ENCODE measurements around the gene CHST4.
"Not testable (repeated sequence)": the region's sequence is repeated elsewhere in the genome, so short reads cannot be mapped to it uniquely, and the experiment has no call there.

The CHST4 gene

GRCh38 chr16:71526111-71526631 lies at the start of gene CHST4:
Gene CHST4 (plus strand): TSS chr16:71526426. CDS start chr16:71536678, 10,252 bp downstream.
- no peak for DNase-seq (ENCODE audit: low read depth)

- no peak for DNase-seq (ENCODE audit: low read depth)
Observed at GRCh38 chr16:71476457-71477124, 49.6 kb upstream of the CHST4 start.

- DNase-seq (ENCODE audit: low read depth): no peak
Observed at GRCh38 chr16:71479420-71479819, 46.8 kb upstream of the CHST4 start.

DNA sequence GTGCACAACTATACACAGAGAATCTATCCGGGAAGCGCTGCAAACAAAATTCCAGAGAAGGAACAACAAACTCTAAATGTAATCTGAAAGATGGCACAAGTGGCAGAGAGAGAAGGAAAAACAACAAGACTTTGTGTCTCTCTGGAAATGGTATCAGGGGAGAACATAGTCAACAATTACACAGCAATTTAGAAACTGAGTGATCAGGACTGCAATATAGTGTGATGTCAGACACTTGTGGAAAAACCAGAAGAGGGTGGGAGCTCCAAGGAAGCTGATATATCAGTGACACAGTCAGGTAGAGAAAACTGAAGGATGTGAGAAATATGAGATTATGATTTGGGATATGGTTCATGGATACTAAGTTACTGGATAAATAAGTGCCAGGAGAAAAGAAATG lies 45.3 kb upstream of the CHST4 start:
- no peak for DNase-seq (ENCODE audit: low read depth)

DNA sequence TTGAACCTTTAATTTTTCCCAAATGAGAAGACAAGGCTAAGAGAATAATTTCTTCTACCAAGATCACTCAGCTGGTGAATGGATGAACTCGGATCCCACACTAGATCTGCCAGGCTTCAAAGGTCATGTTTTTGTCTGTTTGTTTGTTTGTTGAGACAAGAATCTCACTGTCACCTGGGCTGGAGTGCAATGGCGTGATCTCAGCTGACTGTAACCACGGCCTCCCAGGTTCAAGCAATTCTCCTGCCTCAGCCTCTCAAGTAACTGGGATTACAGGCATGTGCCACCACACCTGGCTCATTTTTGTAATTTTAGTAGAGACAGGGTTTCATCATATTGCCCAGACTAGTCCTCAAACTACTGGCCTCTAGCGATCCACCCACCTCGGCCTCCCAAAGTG lies 43.7 kb upstream of the CHST4 start:
- DNase-seq (ENCODE audit: low read depth): no peak

GRCh38 chr16:71484006-71484893 lies 42.0 kb upstream of the CHST4 start:
- DNase-seq (ENCODE audit: low read depth): peak; percentile 64

DNA sequence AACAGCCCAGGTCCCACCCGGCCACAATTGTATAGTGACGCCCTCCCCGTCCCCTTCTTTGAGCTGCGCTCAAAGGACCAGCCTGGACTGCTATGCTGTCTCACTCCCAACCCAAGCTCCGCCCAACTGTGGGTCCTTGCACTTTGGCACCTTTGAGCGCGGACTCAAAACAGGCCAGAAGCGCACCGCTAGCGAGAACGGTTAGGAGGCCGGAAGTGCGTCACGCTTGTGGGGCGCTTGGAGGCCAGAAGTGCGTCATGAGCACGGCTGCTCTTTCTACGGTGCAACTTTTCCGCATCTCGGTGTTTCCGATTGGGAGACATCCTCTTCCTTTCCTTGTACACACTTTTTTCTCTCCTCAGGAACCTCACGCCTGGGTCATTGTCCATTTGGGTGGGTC lies 37.1 kb upstream of the CHST4 start, which contains the start of gene ZNF19:
TSS of gene ZNF19 (minus strand) at position 203 of the 400 bp plus-strand sequence. CDS start 7,210 bp downstream, outside the sequence.
- DNase-seq (ENCODE audit: low read depth): no peak

DNA sequence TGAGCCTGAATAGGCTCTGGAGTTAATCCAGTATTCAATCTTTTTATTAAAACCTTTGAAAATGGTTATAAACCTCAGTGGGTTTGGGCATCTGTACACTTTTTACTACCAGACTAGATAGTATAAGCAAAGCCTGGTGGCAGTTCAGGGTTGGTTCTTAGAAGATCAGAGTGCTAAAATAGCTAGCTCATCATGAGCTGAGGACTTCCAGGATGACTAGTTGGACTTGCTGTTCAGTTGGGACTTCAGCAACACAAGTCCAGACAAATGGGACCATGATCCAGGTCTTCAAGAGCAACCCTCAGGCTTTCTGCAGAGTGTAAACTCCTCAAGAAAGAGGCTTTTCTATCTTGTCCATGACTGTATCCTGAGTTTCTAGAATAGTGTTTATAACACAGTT lies 35.9 kb upstream of the CHST4 start:
- DNase-seq (ENCODE audit: low read depth): no peak

DNA sequence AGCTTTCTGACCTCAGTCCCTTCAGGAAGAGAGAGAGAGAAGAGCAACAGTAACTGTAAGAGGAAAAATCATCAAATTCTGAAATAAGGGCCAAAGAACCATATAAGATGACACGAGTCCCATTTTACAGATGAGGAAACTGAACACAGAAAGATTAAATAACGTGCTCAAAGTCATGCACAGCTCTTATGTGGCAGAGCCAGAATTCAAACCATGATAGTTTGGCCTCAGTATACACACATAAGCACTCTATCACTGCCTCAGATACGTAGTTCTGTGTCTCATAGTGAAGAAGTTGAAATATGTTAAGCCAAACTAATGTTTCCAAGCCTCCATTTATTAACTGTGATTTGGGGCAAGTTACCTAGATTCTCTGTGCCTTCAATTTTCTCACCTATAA lies 35.2 kb upstream of the CHST4 start:
- DNase-seq (ENCODE audit: low read depth): no peak

GRCh38 chr16:71492786-71493185 lies 33.4 kb upstream of the CHST4 start:
- no peak for DNase-seq (ENCODE audit: low read depth)

- DNase-seq (ENCODE audit: low read depth): no peak
Observed at GRCh38 chr16:71493213-71493612, 33.0 kb upstream of the CHST4 start.

DNA sequence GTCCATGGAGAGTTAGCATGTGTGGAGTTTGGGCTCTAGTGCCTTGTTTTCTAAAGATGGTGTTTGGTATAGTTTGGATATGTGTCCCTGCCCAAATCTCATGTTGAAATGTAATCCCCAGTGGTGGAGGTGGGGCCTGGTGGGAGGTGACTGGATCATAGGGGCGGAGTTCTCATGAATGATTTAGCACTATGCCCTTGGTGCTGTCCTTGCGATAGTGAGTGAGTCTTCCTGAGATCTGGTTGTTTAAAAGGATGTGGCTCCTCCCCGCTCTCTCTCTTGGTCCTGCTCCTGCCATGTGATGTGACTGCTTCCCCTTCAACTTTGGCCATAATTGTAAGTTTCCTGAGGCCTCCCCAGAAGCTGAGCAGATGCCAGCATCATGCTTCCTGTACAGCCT lies 28.2 kb upstream of the CHST4 start:
- no peak for DNase-seq (ENCODE audit: low read depth)

DNA sequence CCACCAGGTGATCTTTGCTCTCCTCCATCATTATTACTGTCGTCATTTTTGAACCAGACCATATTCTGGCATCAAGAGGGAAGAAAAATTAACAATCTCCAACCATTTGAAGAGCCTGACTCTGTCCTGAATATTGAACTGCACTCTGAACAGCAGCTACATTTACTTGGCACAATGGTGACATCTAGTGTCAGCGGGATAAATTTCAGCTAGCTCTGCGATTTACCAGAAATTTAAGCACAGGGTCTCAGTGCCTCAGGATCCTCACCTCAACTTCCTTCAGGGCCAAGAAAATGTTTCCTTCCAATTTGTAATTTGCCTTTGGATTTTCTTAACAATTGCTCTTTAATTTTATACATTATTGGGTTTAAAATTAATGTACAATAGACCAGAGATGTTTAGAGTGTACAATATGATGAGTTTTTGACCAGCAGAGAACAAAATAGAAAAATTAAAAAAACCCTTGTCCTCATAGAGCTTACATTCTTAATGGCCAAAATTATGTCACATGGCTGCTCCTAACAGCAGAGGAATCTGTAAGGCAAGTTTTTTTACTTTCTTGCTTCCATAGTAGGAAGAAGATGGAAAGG lies 26.4 kb upstream of the CHST4 start:
- peak; percentile 26 for DNase-seq (ENCODE audit: low read depth)

GRCh38 chr16:71500964-71501363 lies 25.3 kb upstream of the CHST4 start:
- no peak for DNase-seq (ENCODE audit: low read depth)

GRCh38 chr16:71501547-71501946 lies 24.7 kb upstream of the CHST4 start:
- no peak for DNase-seq (ENCODE audit: low read depth)

- not testable (repeated sequence) for DNase-seq (ENCODE audit: low read depth)
Observed at GRCh38 chr16:71504051-71504450, 22.2 kb upstream of the CHST4 start.

DNA sequence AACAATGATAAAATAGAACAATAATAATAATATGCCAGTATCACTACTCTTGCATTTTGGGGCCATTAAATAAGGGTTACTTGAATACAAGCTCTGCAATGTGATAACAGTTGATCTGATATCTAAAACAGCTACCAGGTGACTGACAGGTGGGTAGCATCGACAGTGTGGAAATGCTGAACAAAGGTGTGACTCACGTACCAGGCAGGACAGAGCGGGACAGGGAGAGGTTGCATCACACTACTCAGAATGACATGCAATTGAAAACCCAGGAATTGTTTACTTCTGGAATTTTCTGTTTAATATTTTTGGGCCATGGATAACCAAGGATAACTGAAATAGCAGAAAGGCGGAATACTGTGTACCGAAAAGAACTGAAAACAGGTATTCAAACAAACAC lies 21.3 kb upstream of the CHST4 start:
- DNase-seq (ENCODE audit: low read depth): no peak

DNA sequence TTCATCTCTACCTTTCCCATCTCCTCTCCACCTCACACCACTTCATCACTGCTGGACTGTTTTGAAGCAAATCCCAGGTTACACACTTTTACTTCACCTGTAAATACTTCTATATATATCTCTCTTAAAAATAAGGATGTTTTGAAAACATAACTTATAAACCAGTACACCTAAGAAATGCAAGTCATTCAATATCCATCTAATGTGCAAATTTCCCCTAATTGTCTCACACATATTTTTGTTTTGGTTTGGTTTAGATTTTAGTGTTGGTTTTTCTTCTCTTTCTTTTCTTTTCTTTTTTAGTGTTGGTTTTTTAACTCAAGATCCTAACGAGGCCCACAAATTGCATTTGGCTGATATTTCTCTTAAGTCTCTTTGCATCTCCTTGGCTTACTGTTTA lies 19.2 kb upstream of the CHST4 start:
- DNase-seq (ENCODE audit: low read depth): no peak

DNA sequence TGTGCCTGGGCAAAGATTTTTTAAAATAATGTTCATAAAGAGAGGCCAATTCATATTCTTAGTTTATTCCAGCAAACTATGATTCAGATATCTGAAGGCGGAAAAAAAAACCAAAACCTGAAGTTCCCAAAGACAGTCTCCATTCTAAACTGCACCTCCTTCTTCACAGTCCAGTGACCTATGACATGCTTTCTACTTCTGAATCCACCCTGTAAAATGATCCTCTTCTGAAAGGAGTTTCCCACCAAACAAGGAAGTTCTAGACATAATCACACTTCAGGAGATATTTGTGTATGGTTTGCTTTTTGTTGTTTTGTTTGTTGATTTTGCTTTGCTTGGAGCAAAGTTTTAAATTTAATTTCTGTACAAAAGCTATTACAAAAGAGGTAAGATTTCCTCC lies 12.9 kb upstream of the CHST4 start:
- no peak for DNase-seq (ENCODE audit: low read depth)

DNA sequence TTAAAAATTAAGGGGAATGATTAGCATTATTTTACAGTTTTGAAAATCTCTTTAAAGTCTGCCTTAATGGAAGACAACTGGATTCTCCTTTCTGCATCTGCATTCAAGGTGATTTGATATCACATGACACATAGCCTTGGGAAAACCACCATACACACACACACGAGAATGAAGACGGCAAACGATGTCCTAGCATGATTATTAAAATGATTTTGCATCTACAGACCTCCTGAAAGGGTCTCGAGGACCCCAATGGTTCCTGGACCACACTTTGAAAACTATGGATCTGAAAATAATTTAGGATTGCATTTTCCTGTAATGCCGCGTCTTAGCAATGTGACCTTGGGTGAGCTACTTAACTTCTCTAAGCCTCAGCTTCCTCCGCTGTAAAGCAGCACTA lies 11.8 kb upstream of the CHST4 start:
- DNase-seq (ENCODE audit: low read depth): no peak

DNA sequence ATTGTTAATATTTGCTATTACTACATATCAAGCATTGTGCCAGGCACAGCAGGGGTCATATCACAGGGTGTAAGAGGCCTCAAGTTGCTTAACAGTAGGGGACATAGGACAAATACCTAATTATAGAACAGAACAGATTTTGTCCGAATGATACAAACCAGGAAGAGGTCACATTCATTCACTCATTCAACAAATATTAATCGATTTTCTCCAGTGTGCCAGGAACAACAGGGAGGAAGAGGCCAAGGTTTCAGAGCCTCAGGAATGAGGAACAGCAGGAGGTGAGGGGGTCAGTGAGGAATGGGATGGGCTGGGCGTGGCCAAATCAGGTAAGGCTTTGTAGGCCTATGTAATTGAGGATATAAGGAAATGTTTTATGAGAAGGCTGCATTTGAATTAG lies 11.2 kb upstream of the CHST4 start:
- no peak for DNase-seq (ENCODE audit: low read depth)

GRCh38 chr16:71520550-71520949 lies 5.7 kb upstream of the CHST4 start:
- no peak for DNase-seq (ENCODE audit: low read depth)

Measured in stimulated activated CD8-positive, alpha-beta memory T cell treated with anti-CD3 and anti-CD28 coated beads, Interleukin-12 subunit alpha, Interleukin-12 subunit beta, amount 100 ng/mL, for 1 hour (primary cell).